CD4-positive, alpha-beta T cell treated with Interleukin-17A for 1 hour (primary cell): ENCODE measurements around the gene RASAL1.
"Not testable (repeated sequence)": the region's sequence is repeated elsewhere in the genome, so short reads cannot be mapped to it uniquely, and the experiment has no call there.

Experiments used
- DNase-seq: peaks from one replicate; pipeline ENCODE4 v3.0.0-alpha.2; 2020

Gene RASAL1

DNA sequence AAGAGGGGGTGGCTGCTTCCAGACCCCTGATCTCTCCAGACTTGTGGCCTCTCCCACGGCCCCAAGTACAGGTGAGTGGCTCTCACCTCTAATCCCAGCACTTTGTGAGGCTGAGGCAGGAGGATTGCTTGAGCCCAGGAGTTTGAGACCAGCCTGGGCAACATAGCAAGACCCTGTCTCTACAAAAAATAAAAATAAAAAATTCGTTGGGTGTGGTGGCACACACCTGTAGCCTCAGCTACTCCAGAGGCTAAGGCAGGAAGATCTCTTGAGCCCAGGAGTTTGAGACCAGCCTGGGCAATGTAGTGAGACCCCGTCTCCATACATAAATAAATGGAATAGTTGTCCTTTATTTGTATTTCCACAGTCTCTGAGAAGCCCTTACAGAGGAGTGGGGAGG is 6.2 kb upstream of the RASAL1 start:
- not testable (repeated sequence) for DNase-seq

DNA sequence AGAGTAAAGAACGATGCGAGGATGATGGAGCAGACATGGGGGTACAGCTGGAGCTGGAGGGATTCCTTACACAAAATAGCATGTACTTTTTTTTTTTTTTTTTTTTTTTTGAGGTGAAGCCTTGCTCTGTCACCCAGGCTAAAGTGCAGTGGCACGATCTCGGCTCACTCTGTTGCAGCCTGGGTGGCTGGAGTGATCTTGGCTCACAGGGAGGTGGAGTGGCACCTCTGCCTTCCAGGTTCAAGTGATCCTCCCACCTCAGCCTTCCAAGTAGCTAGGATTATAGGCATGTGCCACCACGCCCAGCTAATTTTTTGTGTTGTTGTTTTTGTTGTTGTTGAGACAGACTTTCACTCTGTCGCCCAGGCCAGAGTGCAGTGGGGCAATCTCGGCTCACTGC is 5.1 kb upstream of the RASAL1 start:
- no peak for DNase-seq

DNA sequence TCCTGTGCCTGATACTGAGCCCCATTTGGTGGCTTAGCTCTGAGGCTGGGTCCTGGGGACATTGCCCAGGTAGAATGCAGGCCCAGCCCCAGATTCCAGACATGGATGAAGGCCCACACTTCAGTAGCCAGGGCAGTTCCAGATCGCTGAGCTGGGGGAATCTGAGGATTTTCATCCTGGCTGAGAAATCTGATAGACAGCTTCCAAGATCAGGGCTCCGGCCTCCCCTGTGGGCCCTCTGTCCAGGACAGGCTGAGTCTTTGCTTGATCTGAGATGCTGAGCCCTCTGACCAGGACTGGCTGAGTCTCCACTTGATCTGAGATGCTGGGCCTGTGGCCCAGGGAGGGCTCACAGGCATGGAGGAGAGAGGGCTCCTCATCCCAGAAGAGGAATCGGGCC is 3.3 kb upstream of the RASAL1 start:
- no peak for DNase-seq

DNA sequence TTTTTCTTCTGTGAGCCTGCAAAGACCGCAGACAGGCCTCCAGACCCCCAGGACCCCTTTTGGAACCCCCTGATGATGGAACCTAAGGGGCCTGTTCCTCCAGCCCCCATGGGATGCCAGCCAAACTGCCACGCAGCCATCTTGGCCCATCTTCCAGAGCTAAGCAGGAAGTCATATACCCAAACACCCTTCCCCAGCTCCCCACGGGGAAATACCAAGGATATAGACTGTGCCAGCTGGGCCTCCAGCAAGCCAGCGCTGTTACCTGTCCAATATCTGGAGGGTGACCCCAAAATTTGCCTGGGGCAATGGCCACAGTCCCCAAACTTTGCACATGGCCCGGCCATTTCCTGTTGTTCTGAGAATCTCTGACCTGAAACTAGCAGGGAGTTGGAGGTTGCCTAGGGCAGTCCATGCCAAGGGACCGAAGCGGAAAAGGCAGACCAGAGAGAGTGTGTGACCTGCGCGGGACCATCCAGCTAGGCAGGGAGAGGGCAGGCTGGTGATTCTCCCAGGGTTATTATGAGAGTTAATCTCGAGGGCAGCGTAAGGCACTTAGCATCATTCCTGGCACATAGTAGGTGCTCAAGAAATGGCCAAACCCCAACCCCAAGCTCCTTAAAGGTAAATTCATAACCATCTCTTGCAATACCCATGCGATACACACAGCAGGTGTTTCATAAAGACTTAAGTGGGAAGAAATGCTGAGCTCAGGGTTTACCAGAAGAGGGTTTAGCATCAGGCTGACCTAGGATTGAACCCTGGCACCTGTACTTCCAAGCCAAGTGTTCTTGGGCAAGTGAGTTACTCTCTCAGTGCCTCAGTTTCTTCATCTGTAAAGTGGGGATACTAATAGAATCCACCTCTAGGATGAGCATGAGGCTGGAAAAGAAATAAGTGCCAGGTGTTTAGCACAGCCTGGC is 2.6 kb upstream of the RASAL1 start:
- no peak for DNase-seq

DNA sequence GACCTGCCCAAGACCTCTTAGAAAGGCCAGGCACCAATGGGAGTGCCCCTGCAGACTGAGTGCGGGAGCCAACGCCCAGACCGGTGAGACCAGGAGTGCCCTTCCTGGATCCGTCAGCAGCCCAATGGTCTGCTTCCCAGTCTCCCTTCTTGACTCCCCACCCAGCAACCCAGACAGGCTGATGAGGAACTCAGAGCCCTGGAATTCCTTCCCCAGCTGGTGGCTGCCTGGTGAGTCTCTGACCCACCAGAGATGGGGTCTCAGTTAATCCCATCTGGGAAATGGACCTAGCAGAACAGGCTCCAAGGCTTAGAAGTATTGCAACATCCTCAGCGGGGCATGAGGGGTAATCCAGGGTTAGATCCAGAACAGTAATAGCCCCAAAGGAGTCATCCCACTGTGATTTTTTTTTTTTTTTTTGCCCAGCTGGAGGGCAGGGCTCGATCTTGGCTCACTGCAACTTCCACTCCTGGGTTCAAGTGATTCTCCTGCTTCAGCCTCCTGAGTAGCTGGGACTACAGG is 1.5 kb upstream of the RASAL1 start:
- DNase-seq: no peak

DNA sequence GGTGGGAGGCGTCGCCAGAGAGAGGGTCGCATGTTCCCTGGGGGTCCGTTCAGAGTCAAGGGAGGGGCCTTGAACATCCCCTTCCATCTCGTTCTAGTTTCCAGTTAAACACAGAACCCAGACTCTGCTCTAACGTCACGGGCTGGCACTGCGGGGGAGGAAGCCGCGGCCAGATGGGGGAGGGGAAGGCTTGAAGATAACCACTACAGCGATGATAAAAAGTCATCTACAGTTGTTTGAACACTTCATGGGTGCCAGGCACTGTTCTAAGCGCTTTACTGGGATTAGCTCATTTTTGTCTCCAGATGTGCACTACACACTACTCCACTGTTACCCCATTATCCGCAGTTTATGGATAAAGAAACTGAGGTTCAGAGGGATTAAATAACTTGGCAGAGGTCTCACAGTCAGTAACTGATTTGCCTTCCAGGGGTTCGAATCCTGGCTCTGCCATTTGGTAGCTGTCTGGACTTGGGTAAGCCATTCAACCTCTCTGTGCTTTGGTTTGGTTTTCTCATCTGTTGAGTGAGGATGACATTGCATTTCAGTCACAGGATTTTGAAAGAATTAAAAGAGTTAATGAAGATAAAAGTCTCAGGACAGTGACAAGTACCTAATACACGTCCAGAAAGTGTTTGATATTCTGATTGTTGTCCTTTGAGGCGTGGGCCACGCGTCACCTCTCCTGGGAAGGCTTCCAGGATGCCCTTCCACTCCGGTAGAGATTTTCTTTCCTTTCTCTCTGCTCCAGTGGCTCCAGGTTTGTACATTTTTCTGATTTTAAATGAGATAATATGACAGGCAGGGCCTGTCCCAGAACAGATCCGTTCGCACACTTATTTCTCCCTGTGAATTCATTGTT is 798 bp upstream of the RASAL1 start:
- DNase-seq: peak; percentile 60

DNA sequence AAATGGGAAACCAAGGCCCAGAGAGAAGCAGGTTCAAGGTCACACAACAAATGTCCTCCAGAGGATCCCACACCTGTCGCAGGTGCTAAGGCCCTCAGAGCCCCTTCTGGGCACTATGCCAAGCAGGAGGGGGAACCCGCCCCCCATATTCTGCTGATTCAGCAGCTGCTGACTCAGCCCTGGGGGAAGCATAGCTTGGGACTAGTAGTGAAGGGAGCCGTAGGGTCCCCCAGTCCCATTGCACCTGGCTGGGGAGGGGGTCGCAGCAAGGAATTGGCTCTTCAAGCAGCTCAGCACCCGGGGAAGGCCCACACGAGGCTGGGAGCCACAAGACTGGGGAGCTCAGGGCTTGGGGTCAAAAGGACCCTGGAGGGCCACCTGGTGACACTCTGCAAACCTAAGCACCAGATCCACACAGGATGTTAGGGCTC is 1.0 kb downstream of the RASAL1 start:
- DNase-seq: no peak

DNA sequence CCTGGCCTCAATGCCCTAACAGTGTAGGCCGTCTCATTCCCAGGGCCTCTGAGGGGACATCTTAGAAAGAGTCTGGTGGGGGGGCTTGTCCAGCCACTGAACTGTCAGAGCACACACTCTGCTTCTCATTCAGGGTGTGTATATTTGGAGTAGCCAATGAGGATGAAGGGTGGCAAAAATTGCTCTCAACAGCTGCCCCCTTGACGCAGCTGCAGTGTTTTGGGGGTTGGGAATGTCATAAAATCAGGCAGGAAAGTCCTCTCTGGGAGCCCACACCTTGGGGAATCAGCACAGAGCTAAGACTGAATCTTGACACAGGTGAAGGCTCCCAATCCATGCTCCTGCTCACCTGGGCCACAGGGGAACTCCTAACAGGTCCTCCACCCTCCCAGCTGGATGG is 1.5 kb downstream of the RASAL1 start:
- DNase-seq: no peak

DNA sequence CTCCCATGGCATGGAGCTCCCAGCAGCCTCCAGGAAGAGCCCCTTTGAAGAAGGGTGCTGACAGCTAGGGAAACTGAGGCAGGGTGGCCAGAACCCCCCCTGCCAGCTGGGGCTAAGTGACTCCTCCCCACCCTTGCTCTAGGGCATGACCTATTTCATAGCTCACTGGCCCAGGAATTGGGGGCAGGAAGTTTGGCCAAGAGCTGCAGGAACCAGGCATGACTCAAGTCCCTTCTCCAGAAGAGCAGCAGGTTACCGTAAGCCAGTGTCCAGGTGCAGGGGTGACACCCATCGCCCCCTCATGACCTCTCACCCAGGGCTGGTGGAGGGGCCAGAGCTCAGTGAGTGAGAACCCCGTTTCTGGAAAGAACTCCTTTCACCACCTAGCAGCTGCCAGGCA is 1.9 kb downstream of the RASAL1 start:
- DNase-seq: no peak

DNA sequence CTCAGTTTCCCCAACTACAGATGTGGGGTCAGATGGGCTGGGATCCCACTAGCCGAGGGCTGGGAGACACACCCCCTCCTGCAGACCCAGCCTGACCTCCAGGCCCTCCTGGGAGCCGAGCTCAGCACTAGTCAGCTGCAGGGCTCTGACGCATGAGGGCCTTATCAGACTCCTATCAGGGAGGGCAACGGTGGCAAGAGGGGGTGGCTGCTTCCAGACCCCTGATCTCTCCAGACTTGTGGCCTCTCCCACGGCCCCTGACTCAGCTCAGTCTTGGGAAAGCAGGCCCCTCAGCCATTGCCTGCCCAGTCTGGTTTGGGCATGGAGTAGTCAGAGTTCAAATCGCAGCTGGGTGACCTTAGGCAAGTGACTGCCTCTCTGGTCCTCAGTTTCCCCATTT is 2.5 kb downstream of the RASAL1 start:
- DNase-seq: no peak

DNA sequence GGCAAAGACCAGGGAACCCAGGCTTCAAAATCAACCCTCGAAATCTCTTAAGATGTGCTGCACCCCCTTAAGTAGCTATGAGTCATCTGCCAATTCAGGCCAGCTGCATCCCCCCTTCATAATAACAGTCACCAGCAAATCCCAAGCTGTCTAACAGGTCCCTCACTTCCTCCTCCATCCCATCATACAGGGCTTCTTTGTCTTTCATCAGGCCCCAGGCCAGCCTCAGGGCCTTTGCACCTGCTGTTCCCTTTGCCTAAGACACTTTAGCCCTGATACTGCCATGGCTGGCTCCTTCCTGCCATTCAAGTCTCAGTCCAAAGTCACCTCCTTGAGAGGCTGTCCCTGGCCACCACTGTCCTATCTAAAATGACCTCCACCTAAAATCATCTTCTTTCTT is 4.0 kb downstream of the RASAL1 start:
- no peak for DNase-seq

DNA sequence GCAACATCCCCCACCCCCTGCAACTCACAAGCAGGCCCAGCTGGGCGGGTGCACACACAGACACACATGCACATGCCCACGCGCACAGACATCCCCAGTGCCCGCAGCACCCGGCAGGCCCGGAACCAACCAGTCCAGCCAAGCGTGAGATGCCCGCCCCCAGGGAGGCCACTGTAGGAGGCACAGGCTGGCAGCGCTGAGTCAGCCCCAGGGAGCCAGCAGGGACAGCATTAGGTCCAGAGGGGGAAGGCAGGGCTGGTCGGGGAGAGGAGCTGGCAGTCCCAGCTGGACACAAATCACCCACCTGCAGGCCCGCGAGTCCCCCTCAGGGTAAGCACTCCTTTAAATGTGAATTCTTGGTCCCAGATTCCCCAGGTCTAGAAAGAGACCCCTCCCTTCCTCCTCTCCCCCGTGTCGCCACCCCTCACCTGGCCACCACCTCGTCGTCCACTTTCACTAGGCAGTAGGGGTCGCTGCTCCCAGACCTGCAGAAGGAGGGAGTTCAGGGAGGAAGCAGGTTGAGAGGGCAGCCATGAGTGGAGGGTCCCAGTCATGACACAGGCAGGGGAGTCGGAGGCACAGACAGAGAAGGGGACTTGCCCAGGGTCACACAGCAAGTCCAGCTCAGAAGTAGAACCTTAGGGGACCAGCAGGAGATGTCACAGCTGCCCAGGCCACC is 5.0 kb downstream of the RASAL1 start:
- no peak for DNase-seq

DNA sequence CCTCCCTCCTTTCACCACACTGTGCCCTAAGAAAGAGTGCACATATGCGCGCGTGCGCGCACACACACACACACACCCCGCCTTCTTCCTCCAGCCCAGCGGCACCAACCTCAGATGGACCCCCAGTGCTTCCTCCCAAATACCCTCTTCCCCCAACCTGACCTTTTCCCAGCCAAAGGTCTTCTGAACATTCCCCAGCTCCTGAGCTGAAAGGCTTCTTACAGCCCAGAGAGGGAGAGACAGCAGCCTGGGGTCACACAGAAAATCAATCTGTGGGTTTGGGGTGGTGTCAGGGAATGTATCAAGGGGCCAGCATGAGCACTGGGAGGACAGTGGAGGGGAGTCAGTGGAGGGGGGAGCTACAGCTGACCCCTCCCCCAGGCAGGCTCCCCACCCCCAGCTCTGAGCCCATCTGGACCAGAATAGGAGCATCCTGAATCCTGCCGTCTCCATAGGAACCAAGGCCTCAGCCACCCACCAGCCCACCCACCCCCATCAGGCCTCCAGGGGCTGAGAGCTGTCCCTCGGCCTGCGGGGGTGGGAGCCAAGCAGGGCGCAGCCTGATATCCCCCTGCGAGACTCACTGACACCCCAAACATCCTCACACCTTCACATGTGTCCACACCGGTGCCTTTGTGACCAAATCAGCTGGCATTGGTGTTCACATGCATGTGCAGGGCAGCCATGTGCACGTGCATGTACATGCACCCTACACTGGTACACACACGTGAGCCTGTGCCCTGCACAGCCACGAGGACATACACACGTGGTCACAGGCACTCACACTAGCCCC is 5.7 kb downstream of the RASAL1 start:
- no peak for DNase-seq

DNA sequence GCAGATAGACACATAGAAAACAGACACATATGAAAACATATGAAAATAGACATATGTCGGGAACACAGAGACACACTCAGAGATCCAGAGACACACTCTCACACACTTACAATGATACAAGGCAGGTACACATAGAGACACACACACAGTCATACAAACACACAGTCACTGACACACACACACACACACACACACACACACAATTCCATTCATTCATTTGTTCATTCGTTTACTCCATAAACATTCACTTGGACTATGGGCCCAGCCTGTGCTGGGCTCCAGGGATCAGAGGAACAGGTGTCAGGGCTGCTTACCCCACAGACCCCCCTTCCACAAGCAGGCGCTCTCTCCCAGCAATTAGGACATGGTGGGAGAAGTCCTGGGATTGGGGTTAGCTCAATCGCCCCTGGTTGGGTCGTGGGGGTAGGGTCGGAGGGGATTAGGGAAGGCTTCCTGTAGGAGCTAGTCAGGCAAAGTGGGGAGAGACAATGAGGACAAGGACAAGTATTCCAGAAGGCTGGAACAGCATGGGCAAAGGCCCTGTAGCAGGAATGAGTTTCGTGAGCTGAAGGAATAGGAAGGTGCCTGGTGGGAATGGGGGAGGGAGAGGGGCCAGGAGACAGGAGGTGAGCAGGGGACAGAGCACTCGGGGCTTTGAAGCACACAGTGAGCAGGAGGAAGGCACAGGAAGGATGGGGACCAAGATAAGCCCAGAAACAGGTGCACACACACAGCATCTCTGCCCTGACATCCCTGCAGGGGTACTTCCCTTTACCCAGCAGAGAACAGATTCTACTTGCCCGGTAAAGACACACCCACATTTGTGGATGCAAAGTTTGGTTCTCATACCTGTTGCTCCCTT is 6.5 kb downstream of the RASAL1 start:
- DNase-seq: no peak

DNA sequence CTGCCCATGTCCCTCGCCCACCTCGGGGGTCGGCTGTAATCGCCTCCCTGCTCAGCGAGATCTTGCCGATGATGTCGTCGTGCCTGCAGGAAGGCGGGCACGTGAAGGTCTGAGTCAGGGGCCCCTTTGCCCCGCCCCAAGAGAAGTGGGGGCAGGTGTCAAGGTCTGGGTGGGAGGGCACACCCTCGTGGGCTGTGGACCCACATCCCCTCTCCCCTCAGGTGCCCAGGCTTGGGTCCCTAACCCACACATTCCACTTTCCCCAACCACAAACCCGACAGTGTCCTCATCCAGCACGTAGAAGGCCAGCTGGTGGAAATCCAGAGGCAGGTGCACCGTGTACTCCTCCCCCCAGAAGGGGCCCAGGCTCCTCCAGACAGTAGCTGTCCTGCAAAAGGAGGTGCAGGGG is 7.8 kb downstream of the RASAL1 start:
- DNase-seq: no peak

DNA sequence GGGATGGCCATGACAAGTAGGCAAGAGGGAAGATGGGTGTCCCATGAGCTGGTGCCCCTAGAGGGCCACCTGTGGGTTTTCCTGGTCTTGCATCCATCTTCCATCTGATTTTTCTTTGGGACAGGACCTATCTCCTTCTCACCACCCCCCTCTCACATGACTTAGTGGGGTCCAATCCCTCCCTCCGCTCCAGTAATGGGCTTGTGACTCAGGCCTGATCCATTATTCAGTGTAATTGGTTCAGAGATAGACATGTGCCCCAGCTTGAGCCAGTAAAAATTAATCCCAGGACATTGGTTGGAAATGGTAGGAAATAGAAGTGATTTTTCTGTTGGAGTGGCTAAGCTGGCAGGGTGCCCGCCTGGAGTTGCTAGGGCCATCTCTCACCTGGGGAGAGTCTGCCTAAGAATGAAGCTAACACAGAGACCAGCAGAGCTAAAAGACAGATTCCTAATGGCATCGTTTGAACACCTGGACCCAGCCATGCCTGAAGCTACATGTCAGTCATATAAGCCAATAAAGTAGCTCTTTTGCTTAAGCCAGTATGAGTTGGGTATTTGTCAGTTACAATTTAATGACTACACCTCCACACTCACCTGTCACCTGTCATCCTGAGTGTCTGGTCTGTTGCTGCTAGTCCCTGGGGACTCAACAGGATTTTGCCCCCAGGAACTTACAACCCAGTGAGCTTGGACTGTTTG is 14.7 kb downstream of the RASAL1 start:
- DNase-seq: no peak

DNA sequence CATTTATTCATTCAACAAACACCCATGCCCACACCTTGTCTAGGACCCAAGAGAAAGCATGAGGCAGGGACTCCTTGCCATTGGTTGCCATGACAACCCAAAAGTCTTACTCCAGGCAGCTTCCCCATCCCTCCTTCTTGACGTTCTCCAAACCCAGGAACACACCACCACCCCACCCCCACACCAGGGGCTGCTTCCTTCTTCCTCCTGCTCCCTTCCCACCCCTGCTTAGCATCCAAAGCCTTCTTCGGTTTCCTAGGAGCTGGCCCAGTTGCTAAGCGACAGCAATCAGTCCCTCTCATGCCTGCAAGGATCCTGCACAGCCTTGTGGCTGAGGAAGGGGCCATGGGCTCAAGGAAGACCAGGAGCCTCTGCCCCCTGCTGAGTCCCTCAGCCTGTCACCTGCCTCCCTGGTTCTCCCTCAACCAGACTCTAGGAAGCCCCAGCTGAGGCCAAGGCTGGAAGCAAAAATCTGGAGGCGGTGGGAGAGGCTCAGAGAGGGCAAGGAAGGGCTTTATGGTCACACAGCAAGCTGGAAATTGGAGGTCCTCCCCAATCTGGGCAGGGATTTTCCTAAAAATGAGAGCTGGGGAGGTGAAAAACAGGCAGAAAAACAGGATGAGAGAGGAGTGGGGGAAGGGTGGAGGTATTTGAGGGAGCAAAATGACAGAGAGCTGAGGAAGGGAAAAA is 15.4 kb downstream of the RASAL1 start:
- DNase-seq: no peak

DNA sequence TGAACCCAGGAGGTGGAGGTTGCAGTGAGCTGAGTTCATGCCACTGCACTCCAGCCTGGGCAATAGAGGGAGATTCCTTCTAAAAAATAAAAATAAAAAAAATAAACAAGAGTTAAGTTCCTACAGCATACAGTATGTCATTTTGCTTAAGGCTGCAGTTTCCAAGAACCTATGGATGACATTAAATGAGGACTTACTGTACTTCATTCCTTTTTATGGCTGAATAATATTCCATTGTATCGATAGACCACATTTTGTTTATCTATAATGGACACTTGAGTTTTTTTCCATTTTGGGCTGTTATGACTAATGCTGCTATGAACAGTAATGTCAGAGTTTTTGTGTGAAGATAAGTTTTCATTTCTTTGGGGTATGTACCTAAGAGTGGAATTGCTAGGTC is 17.4 kb downstream of the RASAL1 start:
- no peak for DNase-seq

DNA sequence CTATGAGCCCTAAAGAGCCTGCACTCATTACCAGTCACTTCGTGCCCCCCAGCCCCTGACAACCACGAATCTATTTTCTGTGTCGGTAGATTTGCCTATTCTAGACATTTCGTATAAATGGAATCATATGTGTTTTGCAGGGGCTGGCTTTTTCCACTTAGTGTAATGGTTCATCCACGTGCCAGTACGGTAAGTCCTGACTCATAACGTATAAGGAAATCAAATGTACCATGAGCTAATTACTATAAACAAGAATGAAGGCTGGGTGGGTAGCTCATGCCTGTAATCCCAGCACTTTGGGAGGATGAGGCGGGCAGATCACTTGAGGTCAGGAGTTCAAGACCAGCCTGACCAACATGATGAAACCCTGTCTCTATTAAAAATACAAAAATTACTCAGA is 17.9 kb downstream of the RASAL1 start:
- DNase-seq: not testable (repeated sequence)

DNA sequence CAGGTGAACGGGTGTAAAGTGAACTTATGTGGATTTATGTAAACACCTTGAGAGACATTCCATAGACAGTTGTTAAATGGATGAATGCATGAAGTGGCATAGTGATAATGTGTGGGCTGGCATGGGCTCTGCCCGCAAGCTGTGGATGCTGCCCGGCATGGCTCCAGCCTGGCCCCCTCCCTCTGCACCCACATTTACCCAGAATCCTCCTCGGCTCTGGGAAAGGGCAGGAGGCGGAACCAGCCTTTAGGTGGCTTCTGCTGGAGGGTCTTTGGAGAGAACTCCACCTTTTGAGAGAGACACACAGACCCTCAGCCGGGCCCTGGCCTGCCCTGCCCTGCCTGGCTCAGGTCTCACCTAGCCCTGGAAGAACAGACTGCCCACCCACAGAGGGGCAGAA is 18.7 kb downstream of the RASAL1 start:
- DNase-seq: no peak
